Measurements from ENCODE around the gene PEDS1. TPM values are rescaled to one million over a fixed set of nuclear protein-coding genes. Genes with fewer than 3 reads are reported as not detected.

Gene PEDS1
- total RNA-seq, 2 donors from 2014 or later: 21.2 to 34.3 TPM

- Histone ChIP-seq H3K9me3 (no peaks in the 10 kb centered on the region), H3K27me3 (replicated peaks; ENCODE audit: insufficient read depth) (no peaks in the 10 kb centered on the region), H3K36me3 (peaks cover 12% of the 10 kb centered on the region), H3K27ac (peak overlapping the region; percentile 93 to 99), H3K4me1 (ENCODE audit: control insufficient read depth in 1 of 2, low read depth in 2 of 2) (peaks cover 12 to 25% of the 10 kb centered on the region in 2 donors), H3K4me3 (peak overlapping the region; percentile 79)
- ATAC-seq (ENCODE audit: insufficient number of reproducible peaks, low FRiP score, low read depth) (no peak), DNase-seq (ENCODE audit: low spot score) (no peak)
- no peak for TF ChIP-seq CTCF (IDR thresholded peaks at IDR 0.05)
These were observed 36.2 kb upstream of the PEDS1 start for GRCh38 chr20:50189681-50190250.

DNA sequence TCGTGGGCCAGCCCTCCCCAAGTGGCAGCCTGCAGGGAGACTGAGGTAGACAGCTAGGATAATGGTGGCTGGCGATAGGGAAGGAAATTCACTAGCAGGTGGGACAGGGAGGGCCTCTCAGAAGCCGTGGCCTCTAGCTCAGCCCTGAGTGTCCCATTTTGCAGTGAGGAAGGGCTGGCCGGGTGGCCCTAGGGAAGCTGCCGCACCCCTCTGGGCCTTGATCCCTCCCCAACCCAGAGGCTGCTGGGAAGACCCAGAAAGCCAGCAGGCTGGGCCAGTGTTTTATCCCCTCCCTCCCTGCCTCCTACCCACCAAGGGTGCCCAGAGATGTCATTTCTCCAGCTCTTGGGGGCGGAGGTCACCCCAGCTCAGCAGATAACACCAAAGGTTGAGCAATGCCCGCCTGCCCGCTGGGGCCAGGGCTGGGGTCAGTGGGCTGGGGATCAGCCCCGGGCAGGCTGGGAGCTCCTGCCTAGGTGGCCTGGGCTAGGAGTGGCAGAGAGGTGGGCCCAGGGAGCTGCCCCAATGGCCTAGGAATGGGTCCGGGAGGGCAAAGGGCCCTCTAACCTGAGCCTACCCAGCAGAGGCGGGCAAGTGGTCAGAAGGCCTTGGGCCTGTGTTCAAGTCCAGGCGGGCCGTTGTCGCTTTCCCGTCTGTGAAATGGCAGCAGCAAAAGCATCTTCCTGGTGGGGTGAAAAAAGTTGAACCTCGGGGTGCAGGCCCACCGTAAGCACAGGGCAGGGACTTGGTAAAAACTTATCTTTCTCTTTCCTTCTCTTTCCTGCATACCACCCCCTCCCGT lies 35.6 kb upstream of the PEDS1 start:
- no peak for ATAC-seq (ENCODE audit: insufficient number of reproducible peaks, low FRiP score, low read depth)
- H3K4me1 ChIP-seq (ENCODE audit: control insufficient read depth in 1 of 2, low read depth in 2 of 2): peaks cover 5 to 18% of the 10 kb centered on the region in 2 donors
- no peaks in the 10 kb centered on the region for H3K9me3 ChIP-seq
- H3K36me3 ChIP-seq: peaks cover 5% of the 10 kb centered on the region
- no peaks in the 10 kb centered on the region for H3K27me3 ChIP-seq (replicated peaks; ENCODE audit: insufficient read depth)
- H3K4me3 ChIP-seq: no peak overlapping the region
- TF ChIP-seq CTCF (IDR thresholded peaks at IDR 0.05): no peak
- DNase-seq (ENCODE audit: low spot score): no peak
- H3K27ac ChIP-seq: peak overlapping the region in 1 of 2 donors; percentile 93

DNA sequence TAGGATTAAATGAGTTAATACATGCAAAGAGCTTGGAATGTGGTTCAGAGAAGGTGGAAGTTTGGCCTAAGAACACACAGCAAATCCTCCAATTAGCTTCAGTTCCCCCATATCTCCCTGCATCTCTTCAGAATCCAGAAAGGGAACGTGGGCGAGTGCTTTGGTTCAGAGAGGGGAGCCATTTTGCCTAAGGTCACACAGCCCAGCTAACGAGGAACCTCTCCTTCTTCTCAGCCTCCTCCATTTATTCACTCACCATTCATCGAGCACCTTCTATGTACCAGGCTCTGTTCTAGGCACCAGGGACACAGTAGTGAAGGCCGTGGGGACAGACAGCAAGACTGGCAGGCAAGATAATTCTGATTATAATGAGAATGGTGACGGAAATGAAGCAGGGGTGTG lies 34.8 kb upstream of the PEDS1 start:
- Histone ChIP-seq H3K27ac (no peak overlapping the region), H3K36me3 (peaks cover 1% of the 10 kb centered on the region), H3K4me1 (ENCODE audit: control insufficient read depth in 1 of 2, low read depth in 2 of 2) (peaks cover 0 to 16% of the 10 kb centered on the region in 2 donors), H3K9me3 (no peaks in the 10 kb centered on the region), H3K27me3 (replicated peaks; ENCODE audit: insufficient read depth) (no peaks in the 10 kb centered on the region), H3K4me3 (no peak overlapping the region)
- no peak for ATAC-seq (ENCODE audit: insufficient number of reproducible peaks, low FRiP score, low read depth)
- TF ChIP-seq CTCF (IDR thresholded peaks at IDR 0.05): no peak
- DNase-seq (ENCODE audit: low spot score): no peak

DNA sequence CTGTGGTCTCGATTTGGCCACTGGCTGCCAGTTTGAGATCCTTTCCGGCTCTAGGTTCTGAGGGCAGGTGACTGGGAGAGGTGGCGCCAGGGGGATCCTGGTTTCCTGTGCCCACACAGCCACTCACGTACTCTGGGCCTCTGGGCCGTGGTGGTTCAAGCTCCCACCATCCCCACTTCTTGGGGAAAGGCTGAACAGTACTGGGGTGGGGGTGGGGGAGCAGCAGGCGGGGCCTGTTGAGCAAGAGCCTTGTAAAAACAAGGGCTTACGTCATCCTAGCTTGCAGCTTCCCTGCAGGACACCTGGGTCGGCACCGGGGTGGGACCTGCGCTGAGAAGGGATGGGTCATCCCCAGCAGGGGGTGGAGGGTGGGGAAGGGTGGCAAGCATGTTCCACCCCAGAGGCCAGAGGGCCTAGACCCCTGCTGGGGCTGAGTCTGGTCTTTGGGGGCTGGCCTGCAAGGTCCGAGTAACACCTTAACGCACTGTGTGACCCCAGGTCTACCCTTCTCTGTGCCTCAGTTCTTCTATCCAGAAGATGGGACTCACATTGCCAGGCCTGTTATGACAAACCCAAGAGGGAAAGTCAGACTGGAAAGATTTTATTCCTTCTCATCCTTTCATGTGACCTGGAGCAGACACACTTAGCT lies 34.0 kb upstream of the PEDS1 start:
- no peak for DNase-seq (ENCODE audit: low spot score)
- H3K4me1 ChIP-seq (ENCODE audit: control insufficient read depth in 1 of 2, low read depth in 2 of 2): peaks cover 0 to 16% of the 10 kb centered on the region in 2 donors
- H3K27ac ChIP-seq: no peak overlapping the region
- no peaks in the 10 kb centered on the region for H3K9me3 ChIP-seq
- no peak for TF ChIP-seq CTCF (IDR thresholded peaks at IDR 0.05)
- no peaks in the 10 kb centered on the region for H3K36me3 ChIP-seq
- H3K27me3 ChIP-seq (replicated peaks; ENCODE audit: insufficient read depth): no peaks in the 10 kb centered on the region
- no peak overlapping the region for H3K4me3 ChIP-seq
- no peak for ATAC-seq (ENCODE audit: insufficient number of reproducible peaks, low FRiP score, low read depth)

GRCh38 chr20:50186987-50187402 lies 33.5 kb upstream of the PEDS1 start:
- Histone ChIP-seq H3K4me1 (ENCODE audit: control insufficient read depth in 1 of 2, low read depth in 2 of 2) (peaks cover 0 to 16% of the 10 kb centered on the region in 2 donors), H3K4me3 (no peak overlapping the region), H3K9me3 (no peaks in the 10 kb centered on the region), H3K36me3 (no peaks in the 10 kb centered on the region), H3K27me3 (replicated peaks; ENCODE audit: insufficient read depth) (no peaks in the 10 kb centered on the region), H3K27ac (no peak overlapping the region)
- no peak for TF ChIP-seq CTCF (IDR thresholded peaks at IDR 0.05)
- no peak for DNase-seq (ENCODE audit: low spot score)
- ATAC-seq (ENCODE audit: insufficient number of reproducible peaks, low FRiP score, low read depth): no peak
